ENCODE data around the gene NKTR.

- no peak for TF ChIP-seq CTCF (optimal IDR thresholded peaks at IDR 0.05 in 1 of 3, IDR thresholded peaks at IDR 0.05 in 1 of 3, conservative IDR thresholded peaks at IDR 0.05 in 1 of 3; ENCODE audit: extremely low read depth in 1 of 3, insufficient read depth in 2 of 3, low read length in 3 of 3)
- TF ChIP-seq EZH2 (IDR thresholded peaks at IDR 0.05; ENCODE audit: low read length), result no peak
Observed at GRCh38 chr3:42673082-42673481, 72.6 kb downstream of the NKTR start.

All from keratinocyte (primary cell).